Measurements from ENCODE around the gene SLC29A4. TPM values are rescaled to one million over a fixed set of nuclear protein-coding genes. Genes with fewer than 3 reads are reported as not detected.
"Not testable (repeated sequence)": the region's sequence is repeated elsewhere in the genome, so short reads cannot be mapped to it uniquely, and the experiment has no call there.

The SLC29A4 gene
- total RNA-seq, 1 experiment from 2014 or later, result 24.5 TPM

DNA sequence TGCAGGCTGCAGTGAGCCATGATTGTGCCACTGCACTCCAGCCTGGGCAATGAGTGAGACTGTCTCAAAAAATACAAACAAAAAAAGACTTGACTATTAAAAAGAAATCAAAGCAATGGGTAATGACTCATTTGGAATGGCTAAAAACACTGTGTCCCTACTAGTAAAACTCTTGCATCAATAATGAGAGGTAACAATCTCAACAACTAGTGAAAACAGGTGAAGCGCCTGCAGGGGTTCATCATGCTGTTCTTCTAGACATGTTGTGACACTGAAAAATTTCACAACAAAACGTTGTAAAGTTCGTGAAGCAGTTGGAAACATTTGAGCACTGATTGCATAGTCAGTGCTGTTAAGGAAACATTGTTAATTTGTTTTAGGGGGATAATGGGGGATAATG, 26.9 kb upstream of the SLC29A4 start (continued):
- TF ChIP-seq, protein P1, sequence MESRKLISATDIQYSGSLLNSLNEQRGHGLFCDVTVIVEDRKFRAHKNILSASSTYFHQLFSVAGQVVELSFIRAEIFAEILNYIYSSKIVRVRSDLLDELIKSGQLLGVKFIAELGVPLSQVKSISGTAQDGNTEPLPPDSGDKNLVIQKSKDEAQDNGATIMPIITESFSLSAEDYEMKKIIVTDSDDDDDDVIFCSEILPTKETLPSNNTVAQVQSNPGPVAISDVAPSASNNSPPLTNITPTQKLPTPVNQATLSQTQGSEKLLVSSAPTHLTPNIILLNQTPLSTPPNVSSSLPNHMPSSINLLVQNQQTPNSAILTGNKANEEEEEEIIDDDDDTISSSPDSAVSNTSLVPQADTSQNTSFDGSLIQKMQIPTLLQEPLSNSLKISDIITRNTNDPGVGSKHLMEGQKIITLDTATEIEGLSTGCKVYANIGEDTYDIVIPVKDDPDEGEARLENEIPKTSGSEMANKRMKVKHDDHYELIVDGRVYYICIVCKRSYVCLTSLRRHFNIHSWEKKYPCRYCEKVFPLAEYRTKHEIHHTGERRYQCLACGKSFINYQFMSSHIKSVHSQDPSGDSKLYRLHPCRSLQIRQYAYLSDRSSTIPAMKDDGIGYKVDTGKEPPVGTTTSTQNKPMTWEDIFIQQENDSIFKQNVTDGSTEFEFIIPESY (IDR thresholded peaks at IDR 0.05; ENCODE audit: extremely low read depth, insufficient replicate concordance, low read length), result no peak
- no peak for TF ChIP-seq POLR2AphosphoS5 (IDR thresholded peaks at IDR 0.05; ENCODE audit: low read depth, low read length)
- no peak for TF ChIP-seq JUND (IDR thresholded peaks at IDR 0.05)
- no peak for TF ChIP-seq SP1 (IDR thresholded peaks at IDR 0.05; ENCODE audit: low read depth)
- TF ChIP-seq SIN3A (IDR thresholded peaks at IDR 0.05; ENCODE audit: low read depth), result no peak
- TF ChIP-seq, protein P2, sequence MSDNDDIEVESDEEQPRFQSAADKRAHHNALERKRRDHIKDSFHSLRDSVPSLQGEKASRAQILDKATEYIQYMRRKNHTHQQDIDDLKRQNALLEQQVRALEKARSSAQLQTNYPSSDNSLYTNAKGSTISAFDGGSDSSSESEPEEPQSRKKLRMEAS (IDR thresholded peaks at IDR 0.05), result no peak

DNA sequence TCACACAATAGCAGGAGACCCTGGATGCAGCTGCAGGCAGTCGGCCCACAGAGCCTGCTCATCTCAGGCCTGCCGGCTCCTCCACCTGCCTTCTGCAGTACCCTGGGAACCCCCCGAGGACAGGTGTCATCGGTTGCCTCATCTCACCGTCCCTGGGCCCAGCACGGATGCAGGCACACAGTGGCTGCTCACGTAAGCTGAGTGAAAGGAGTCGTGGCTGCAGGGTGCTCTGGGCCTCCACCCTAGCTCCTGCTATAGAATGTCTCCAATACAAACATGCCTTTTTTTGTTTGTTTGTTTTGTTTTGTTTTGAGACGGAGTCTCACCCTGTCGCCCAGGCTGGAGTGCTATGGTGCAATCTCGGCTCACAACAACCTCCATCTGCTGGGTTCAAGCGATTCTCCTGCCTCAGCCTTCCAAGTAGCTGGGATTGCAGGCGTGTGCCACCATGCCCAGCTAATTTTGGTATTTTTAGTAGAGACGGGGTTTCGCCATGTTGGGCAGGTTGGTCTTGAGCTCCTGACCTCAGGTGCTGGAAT, 22.1 kb upstream of the SLC29A4 start:
- H3K9me3 ChIP-seq (ENCODE audit: control insufficient read depth in 1 of 2, insufficient read depth in 1 of 2, low read depth in 1 of 2, low read length in 2 of 2); POLR2A ChIA-PET; BruUV-seq (replicated peaks); H3K4me3 ChIP-seq (replicated peaks in 1 of 2; ENCODE audit: low read depth in 1 of 2, low read length in 2 of 2); RAD21 ChIA-PET (ENCODE audit: low non-redundant PET in 1 of 2, low total read pairs in 2 of 2, uncharacterized antibody in 2 of 2, unreplicated experiment in 2 of 2); H2AFZ ChIP-seq (ENCODE audit: low read depth, low read length, poor library complexity, severe bottlenecking); H3K36me3 ChIP-seq (ENCODE audit: control insufficient read depth in 1 of 2, insufficient read depth in 2 of 2, low read length in 2 of 2); H3K9ac ChIP-seq (ENCODE audit: low read length); H3K79me2 ChIP-seq (ENCODE audit: insufficient read depth, low read length); CTCF ChIA-PET; intact Hi-C loops (cut with micrococcal nuclease); H3K4me2 ChIP-seq (ENCODE audit: low read length); H3K27ac ChIP-seq (ENCODE audit: low read depth, low read length); DNase-seq (ENCODE audit: low read depth, low spot score); H3K9me2 ChIP-seq (ENCODE audit: insufficient read depth); H4K20me1 ChIP-seq (ENCODE audit: insufficient read depth); H3K4me1 ChIP-seq (ENCODE audit: control insufficient read depth in 1 of 2, insufficient read depth in 2 of 2, low read length in 2 of 2); ATAC-seq; H3K27me3 ChIP-seq (ENCODE audit: insufficient read depth, low read length): not testable (repeated sequence)

DNA sequence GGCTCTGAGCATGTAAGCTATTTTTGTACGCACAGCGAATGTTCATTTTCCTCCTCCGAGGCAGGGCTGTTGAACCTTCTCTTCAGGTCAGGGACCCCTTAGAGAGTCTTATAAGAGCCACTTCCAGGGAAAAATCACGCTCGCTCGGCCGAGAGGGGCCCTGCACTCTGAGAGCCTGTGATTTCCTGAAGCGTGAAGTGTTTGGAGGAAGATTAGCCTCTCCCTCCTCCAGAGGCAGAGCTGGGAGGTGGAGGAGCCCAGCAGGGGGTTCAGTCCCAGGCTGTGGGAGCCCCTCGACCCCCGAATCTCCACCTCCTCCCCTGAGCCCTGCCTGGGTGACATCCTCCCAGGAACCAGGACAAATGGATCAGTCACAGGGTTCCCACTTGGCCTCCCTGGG, 19.7 kb upstream of the SLC29A4 start:
- H3K9ac ChIP-seq (ENCODE audit: low read length); H3K4me2 ChIP-seq (ENCODE audit: low read length); H3K27ac ChIP-seq (ENCODE audit: low read depth, low read length); H4K20me1 ChIP-seq (ENCODE audit: insufficient read depth); H3K9me3 ChIP-seq (ENCODE audit: control insufficient read depth in 1 of 2, insufficient read depth in 1 of 2, low read depth in 1 of 2, low read length in 2 of 2); DNase-seq (ENCODE audit: low read depth, low spot score); H3K4me3 ChIP-seq (replicated peaks in 1 of 2; ENCODE audit: low read depth in 1 of 2, low read length in 2 of 2); POLR2A ChIA-PET; H3K79me2 ChIP-seq (ENCODE audit: insufficient read depth, low read length); RAD21 ChIA-PET (ENCODE audit: low non-redundant PET in 1 of 2, low total read pairs in 2 of 2, uncharacterized antibody in 2 of 2, unreplicated experiment in 2 of 2); intact Hi-C loops (cut with micrococcal nuclease); ATAC-seq; H3K27me3 ChIP-seq (ENCODE audit: insufficient read depth, low read length); CTCF ChIA-PET; H3K36me3 ChIP-seq (ENCODE audit: control insufficient read depth in 1 of 2, insufficient read depth in 2 of 2, low read length in 2 of 2); H3K4me1 ChIP-seq (ENCODE audit: control insufficient read depth in 1 of 2, insufficient read depth in 2 of 2, low read length in 2 of 2); BruUV-seq (replicated peaks); H2AFZ ChIP-seq (ENCODE audit: low read depth, low read length, poor library complexity, severe bottlenecking); H3K9me2 ChIP-seq (ENCODE audit: insufficient read depth): not testable (repeated sequence)
